ENCODE results near the gene SUSD3.

DNA sequence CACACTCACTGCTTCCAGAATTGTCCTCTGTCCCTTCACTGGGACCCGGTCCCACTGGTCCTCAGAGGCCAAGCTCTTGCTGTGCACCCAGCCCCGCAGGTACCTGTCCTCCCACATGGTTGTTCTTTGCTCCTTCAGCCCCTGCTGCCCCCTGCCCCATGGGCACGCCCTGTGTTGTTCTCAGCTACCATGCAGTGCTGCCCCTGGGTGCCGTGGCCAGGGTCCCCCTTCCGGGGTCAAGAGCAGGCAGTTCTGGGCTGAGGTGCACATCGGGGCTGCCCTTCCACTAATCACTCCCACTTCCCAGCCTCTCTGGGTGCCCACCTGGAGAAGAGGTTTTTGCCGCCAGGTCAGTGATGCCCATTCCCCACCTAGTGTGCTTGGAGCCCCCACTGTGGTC is 31.9 kb upstream of the SUSD3 start:
- TF ChIP-seq POLR2AphosphoS5 (IDR thresholded peaks at IDR 0.05; ENCODE audit: borderline replicate concordance, low read depth, low read length) (no peak), EZH2 (IDR thresholded peaks at IDR 0.05) (no peak)
